ENCODE results near the gene HOMER2.
"Not testable (repeated sequence)": the region's sequence is repeated elsewhere in the genome, so short reads cannot be mapped to it uniquely, and the experiment has no call there.

HOMER2 gene

DNA sequence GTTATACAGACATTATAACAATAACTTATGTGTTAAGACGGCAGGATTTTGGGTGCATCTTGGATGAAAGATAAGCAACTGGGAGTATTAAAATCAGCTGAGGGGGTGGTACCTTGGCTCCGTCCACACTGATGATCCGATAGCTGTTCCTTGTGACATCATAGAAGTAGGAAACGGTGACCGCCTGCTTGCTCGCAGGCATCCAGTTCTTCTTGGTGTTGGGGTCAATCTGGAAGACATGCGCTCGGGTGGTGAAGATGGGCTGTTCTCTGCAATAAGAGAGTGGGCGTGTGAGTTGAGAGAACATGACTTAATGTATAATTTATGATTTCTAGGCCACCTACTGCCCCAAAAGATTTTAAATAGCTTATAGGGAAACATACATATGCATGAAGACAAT is 59.9 kb downstream of the HOMER2 start:
- DNase-seq, result no peak

DNA sequence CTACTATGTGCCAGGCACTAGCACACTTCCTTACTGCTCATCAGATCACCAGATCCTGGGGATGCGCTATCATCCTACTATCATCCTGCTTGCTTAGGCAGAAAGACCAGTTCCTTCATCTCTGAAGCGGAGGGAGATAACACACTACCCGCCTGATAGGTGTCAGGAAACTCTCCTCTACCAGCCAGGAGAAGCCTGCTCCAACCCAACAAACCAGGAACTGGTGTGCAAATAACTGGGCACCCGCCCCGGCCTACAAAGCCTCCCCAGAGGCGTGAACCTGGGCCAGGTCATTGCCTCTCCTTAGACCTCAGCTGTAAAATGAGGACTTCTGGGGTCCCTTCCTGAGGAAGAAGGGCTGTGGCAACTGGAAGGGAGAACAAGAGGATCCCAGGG is 61.5 kb downstream of the HOMER2 start:
- no peak for DNase-seq

DNA sequence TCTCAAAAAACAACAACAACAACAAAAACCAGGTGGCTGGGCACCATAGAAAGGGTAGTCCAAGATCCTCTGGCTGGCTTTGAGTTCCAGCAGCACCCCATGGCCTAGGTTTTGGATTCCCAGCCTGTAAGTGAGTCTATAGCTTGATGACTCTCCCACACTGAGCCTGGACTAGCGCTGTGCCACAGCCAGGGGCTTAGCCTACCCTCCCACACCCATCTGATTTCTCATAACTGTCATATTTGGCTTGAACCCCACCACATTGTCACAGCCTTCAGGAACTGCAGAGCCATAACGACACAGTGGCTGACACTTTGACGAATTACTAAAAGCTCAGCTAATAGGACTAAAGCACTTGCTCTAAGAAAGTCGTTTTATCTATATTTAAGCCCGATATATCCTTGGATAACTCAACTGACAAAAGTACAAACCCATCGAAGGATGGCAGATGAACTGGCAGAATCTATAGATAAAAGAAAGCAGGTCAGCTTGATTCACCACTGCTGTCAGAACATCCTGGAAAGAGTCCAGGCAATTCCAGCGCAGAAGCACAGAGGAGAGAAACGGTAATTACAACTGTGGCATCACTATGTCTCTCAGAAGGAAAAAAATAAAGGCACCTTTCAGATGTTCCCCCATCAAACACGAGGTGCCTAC is 62.1 kb downstream of the HOMER2 start:
- DNase-seq, result no peak

DNA sequence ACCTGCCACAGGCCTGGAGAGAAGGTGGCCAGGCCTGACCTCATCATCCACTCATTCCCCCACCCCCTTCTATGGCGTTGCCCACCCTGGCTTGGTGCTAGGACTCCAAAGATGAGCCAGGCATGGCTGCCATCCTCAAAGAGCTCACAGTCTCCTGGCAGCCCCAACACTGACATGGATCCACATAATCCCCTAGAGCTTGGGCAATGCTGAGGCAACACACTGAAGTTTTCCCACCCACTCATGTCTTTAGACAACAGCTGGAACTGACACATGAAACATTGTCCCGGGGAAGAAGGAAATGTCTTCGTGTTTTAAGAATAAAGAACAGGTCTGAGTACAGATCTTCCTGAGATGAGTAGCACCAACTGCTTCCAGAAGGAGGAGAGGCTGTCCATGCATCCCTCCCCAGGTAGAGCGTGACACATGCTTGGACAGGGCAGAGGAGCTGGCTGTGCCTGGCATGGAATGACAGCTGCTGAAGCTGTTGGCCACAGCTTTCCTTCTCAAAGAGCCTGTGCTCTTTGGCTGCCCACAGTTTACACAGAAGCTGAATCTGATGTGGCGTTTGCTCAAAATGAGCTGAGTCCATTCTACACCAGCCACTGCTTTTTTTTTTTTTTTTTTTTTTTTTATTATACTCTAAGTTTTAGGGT is 70.1 kb downstream of the HOMER2 start:
- no peak for DNase-seq

DNA sequence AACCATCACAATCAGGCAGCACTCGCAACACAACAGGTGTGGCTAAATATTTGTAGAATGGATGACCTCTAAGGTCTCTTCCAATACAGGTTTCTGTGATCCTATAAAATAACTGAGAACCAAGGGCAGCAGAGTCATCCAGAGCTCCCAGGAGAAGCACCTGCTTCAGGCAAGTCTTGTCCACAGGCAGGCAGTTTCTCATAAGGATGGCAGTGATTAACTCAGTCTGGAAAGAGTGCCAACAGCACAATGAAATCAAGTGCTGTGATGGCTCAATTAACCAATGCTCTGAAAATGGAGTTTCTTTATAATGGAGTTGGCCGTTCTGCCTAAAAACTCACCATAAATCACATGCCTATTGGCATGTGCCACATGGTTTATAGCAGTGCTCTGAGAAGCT is 70.8 kb downstream of the HOMER2 start:
- no peak for DNase-seq

DNA sequence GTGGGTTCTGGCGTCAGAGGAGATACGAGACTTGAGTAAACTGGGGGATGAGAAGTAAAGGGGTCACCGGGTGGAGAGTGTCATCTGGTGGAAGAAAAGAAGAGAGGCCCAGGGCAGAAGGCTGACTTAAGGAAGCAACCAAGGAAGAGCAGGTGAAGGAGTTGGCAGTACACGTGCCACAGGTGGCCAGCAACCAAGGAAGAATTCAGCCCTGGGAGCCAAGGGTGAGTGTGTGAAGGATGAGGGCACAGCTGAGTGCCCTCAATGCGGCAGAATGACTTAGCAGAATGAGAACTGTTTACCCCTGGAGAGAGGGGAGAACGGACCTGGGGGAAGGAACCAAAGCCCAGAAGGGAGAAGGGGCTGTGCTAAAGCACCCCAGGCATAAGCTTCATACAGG is 71.8 kb downstream of the HOMER2 start:
- DNase-seq, result no peak

DNA sequence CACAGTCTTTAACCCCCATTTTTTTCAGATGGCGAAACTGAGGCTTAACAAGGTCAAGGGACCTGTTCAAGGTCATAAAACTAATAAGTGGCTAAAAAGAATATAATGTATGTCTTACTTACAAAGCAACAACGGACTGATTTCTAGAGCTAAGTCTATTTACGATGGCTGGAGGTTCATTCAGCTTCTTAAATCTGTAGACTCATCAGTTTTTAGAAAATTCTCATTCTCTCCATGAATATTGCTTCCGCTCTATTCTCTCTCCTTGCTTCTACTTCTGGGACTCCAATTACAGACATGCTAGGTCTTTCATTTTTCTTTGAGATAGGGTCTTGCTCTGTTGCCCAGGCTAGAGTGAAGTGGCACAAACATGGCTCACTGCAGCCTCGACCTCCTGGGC is 74.2 kb downstream of the HOMER2 start:
- no peak for DNase-seq

DNA sequence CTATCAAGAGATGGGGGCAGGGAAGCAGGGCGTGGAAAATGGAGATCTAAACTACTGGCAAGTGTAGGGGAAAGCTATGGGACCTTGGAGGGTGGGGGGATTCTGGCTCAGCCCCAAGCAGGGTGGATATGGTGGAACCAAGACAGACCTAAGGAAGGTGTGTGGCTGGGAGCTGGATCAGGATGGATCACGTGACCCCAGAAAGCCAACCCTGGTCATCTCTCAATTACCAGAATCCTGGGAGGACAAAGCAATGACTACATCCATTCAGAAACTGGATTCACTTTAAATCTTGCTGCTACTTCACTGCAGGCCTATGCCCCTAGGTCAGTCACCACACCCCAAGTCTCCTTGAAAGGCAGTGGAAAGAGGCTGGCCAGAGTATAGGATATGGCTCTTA is 74.7 kb downstream of the HOMER2 start:
- no peak for DNase-seq

DNA sequence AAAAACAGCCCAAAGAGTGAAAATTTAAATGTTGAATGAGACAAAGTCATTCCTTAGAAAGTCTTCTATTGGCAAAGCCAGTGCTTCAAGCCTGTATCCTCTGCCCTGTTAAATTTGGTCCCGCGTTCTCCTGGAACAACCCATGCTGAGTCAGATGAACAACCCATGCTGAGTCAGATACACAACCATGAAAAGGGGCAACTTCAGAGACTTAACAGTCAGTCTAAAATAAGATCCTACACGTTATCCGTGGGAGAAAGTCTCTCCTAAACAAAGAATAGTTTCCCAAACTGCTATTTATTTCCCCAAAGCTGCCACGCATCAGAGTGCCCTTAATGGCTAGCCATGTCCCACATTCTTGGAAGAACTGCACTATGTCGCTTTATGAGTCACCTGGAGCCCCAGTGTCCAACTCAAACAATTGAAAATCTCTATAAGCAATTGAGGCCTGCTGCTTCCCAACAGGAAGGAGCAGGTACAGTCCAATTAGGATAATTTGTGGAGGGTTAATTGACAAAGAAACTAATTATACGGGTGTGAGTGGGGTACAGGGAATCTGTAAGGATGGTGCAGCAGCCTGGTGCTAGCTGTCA is 77.0 kb downstream of the HOMER2 start:
- DNase-seq, result no peak

DNA sequence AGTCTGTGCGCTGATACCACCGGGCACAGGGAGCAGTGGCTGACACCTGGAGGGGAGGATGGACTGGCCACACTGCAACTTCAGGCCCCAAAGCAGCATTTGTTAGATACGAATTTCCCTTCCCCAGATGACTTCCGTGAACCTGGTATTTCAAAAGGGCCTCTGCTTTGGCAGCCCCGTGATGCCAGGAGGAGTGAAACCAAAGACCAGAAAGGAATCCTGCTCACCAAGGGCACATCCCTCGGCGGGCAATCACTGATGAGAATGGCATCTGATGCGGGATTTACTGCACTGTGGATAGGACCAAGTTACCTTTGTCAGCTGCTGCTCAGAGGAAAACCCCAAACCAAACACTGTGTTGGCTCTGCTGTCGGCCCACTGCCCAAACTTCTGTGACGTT is 77.6 kb downstream of the HOMER2 start:
- DNase-seq, result no peak

DNA sequence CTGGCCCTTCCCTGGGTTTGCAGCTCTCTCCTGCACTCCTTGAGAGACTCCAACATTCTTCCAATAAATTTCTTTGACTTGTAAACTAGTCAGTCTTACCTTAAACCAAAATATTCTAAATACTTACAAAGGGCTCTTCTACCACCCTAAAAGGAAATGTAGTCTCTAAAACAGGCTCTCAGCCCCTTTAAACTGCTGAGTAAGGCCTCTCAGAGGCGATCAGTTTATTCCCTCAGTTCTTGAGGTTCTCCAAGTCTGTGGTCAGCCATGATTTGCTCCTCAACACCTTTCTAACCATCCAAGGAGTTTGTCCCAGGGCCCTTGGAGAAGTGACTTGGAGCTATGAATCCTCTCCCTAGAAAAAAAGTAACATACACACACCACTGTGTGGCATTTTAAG is 78.3 kb downstream of the HOMER2 start:
- DNase-seq, result no peak

DNA sequence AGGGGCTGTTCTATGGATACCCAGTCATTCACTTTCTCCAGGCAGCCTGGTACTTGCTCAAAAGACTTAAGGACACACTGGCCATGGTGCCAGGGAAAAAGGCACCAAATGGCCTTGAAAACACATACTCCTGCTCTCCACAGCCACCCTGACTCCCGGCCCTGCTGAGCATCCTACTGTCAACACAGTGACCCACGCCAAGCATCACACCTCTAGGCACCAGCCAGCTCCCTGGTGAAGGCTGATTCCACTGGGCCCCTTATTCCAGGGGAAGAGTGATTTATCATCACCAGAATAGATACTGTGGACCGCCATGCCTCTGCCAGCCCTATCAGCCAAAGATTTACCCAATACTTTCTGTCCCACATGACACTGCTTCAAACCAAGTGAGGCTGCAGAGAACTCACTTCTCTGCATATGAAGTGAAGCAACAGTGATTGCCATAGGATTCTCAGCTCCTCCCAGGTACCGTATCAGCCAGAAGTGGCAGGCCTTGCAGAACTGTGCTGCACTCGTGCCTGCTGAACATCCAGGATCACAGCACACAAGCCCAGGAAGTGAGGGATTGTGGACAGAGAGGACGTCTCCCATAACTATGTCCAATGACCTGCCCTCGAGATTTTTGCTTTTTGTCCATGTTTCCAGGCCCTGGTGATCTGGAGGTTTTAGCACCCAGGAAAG is 79.4 kb downstream of the HOMER2 start:
- no peak for DNase-seq

DNA sequence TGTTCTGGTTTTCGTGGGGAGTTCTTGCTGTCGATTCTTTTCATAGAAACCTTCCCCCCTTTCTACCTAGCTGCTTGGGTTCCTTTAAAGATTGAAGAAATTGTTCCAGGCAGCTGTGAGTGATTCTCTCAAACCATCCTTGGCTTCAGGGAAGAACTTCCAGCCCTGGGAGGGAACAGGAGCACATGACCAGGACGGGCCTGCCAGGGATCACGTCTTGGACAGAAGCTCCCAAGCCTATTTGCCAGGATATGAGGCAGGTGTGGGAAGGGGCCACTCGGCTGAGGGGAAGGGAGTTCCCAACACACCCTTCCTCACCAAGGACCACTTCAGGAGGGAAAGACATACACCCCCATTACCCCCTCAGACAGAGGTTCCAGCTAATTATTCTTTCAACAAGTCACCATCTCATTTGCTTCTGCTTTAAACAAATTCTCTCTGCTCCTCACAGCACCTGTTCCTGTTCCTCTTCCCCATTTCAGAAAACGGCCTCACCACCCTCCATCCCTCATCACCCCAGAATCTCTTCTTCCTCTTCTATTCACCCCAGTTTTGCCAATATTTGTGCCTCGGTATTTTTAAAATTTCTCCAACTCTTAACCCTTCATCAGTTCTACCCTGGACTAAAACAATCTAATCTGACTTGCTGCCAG is 80.6 kb downstream of the HOMER2 start:
- no peak for DNase-seq

DNA sequence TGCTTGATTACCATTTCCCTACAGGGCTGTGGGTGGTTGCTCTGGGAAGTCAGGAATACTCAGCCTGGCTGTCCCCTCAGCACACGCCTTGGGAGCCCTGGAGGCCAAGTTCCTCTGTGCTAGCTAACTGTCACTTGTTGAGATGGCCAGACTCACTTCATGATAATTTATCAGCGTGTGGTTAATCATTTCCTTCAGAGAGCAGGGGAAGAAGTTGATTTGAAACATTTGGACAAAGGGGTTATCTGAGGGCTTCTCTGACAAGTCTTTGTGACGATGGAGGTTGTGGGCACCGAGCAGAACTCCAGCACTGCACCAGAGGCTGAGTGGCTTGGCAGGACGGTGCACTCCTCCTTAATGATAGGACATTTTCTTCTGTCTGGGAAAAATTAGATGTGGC is 81.2 kb downstream of the HOMER2 start:
- DNase-seq, result no peak

DNA sequence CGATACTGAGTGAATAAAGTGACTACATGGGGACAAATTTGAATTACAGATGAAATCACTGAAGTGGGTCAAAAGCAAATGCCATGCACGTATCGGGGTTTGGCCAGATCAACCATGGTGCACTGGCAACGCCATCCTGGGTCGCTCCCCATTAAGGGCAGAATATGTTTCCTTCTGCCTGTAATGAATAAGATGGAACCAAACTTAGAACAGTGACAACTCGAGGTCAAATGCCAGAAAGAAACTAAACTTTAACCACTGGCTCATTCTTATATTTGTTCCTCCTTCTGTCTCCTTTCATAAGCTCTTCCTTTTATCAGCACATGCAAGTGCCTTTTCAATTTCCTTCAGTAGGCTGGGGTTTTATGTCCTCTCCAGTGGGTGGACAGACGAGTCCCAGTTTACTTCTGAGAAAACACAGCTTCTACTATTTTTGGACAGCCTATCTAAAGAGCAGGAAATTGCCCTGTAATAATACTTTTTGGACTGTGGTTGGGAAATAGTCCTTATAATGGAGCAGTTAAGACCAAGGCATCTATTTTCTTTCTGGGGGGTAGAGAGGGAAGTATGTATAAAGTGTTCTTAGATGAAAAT is 81.7 kb downstream of the HOMER2 start:
- no peak for DNase-seq

DNA sequence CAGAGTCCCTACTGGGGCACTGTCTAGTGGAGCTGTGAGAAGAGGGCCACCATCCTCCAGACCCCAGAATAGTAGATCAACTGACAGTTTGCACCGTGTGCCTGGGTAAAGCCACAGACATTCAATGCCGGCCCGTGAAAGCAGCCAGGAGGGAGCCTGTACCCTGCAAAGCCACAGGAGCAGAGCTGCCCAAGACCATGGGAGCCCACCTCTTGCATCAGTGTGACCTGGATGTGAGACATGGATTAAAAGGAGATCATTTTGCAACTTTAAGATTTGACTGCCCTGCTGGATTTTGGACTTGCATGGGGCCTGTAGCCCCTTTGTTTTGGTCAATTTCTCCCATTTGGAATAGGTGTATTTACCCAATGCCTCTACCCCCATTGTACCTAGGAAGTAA is 86.5 kb downstream of the HOMER2 start:
- DNase-seq, result not testable (repeated sequence)

DNA sequence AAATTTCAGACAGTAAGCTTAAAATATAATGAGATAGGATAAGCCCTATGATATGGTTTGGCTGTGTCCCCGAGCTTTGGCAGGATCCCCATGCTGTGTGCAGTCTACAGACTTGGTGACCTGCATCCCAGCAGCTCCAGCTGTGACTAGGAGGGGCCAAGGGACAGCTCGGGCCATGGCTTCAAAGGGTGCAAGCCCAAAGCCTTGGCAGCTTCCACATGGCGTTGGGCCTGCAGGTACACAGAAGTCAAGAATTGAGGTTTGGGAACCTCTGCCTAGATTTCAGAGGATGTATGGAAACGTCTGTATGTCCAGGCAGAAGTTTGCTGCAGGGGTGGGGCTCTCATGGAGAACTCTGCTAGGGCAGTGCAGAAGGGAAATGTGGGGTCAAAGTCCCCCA is 86.9 kb downstream of the HOMER2 start:
- not testable (repeated sequence) for DNase-seq

DNA sequence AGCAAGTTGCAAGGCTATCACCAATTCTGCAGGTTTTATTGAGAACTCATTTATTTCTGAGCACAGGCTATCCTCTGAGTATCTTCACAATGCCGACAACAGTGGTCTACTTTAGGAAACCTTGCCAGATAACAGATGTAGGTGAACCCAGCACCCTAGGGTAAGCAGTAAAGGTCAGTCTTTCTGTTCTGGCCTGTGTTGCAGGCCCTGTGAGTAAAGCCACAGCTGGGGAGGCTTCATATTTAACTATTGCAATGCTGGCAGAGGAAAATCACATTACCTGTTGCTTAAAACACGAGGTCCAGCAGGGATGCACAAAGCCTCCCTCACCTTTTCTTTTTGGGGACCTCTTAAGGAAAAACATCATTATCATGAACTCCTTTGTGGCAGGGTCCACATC is 87.6 kb downstream of the HOMER2 start:
- DNase-seq, result no peak

DNA sequence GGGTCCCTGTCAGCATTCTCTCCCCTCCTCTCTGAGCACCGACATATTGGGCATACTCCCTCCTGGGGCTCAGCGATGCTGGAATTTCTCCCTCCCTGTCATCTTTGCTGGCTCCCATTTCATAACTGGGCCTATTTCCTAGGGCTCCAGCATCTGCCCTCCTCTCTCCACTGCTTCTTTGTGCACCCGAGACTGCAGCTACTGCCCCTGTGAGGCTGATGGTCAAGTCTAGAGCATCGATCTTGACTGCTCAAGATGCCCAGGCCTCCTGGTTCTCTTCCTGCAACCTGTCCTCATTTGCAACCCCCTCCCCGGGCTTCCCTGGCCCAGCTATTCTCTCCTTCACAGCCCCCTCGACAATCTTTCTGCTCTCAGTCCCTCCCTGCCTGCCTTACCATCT is 89.6 kb downstream of the HOMER2 start:
- DNase-seq, result no peak

DNA sequence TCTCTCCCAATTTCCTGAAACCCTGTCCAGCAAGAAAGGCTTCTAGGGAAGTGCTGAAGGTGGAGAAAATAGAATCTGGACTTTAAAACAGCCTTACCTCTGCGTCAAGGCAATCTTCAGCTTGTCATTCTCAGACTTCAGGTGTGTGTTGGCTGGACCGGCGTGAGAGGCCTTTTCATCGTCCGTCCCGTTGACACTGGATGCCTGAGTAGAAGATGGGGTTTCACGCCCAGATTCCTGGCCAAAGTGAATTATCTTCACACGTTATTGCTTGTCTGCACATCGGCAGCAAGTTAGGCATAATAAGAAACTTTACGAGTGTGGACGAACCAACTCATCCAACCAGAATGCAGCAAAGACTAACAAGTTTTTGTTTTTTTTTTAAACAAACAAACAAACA is 93.6 kb downstream of the HOMER2 start:
- no peak for DNase-seq

DNA sequence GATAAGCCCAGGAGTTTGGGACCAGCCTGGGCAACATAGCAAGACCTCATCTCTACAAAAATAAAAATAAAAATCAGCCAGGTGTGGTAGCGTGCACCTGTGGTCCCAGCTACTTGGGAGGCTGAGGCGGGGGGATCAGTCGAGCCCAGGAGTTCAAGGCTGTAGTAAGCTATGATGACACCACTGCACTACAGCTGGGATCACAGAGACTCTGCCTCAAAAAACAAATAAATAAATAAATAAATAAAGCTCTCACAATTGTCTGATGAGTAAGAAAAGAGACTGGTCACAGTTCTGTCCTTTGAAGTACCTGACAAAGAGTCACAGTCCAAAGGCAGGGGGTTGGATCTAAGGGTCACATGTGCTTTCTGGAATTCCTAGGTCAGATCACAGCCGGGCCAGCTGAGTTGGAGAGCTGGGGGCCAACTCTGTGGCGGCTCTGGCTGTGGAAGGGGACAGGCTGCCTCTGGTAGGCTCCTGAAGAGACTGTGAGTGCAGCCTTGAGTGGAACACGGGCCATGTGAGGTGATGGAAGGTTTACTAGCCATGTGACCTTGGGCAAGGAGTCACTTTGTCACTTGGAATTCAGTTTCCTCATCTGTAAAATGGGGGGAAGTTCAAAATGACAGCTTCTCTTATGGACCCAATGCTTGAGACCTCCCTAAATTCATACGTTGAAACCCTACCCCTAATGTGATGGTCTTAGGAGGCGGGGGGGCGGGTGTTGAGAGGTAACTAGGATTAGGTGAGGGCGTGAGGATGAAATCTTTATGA is 95.9 kb downstream of the HOMER2 start:
- no peak for DNase-seq
